OCI-M1 (cell line): ENCODE data around the gene APOBEC3H.
"Not testable (repeated sequence)": the region's sequence is repeated elsewhere in the genome, so short reads cannot be mapped to it uniquely, and the experiment has no call there.

ENCODE experiments used
- DNase-seq: peaks from one replicate; lab custom pipeline; 2025; lab: John Stamatoyannopoulos, UW

The APOBEC3H gene

DNA sequence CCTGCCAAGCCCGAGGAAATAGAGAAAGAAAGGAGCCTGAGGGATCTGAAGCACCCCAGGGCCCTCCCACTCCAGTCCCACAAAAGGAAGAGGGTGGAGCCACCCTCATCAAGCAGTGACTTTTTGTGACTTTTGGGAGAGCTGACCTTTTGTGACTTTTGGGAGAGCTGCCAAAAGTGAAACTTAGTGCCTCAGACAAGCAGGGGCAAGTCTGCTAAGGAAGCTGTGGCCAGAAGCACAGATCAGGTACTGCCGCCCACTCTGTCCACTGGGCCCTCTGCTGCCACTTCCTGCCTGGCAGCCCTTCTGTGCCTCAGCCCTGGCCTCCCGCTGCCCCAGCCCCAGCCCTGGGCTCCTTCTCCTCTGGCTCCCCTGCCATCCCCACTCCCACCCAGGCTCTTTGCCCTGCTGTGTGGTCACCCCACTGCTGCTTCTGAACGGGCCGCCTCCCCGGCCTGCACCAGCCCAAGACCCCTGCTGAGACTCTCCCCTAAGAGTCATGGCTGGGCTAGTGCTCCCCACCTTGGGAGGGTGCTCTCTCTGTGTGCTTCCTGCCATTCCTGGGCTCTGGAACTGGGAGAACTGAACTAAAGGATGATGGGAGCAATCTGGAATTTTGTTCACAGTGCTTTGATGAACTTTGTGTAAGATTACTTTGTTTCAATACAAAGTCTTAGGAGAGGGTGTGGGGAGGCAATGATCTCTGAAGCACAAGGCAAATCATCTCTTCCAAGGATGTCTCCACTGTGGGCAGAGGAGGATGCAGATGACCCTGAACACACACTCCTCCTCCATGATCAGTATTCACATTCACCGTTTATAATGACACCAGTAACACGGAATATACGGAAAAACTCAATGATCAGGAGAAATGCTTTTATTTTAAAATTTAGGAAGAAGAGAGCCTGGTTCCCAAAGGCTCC, at the start of gene APOBEC3H:
Gene APOBEC3H, plus strand, starts transcription at position 147 of the 923 bp plus-strand sequence. CDS start 3,035 bp downstream, outside the sequence.
- DNase-seq: peak; percentile 59

DNA sequence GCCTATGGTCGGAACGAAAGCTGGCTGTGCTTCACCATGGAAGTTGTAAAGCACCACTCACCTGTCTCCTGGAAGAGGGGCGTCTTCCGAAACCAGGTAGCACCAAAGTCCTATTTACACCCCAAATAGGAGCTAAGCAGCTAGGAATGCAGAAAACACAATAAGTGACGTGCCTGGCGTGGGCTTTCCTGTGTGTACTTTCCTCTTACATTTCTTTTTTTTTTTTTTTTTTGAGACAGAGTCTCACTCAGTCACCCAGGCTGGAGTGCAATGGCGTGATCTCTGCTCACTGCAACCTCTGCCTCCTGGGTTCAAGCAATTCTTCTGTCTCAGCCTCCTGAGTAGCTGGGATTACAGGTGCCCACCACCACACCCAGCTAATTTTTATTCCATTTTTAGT, 47.6 kb upstream of the APOBEC3H start:
- not testable (repeated sequence) for DNase-seq

DNA sequence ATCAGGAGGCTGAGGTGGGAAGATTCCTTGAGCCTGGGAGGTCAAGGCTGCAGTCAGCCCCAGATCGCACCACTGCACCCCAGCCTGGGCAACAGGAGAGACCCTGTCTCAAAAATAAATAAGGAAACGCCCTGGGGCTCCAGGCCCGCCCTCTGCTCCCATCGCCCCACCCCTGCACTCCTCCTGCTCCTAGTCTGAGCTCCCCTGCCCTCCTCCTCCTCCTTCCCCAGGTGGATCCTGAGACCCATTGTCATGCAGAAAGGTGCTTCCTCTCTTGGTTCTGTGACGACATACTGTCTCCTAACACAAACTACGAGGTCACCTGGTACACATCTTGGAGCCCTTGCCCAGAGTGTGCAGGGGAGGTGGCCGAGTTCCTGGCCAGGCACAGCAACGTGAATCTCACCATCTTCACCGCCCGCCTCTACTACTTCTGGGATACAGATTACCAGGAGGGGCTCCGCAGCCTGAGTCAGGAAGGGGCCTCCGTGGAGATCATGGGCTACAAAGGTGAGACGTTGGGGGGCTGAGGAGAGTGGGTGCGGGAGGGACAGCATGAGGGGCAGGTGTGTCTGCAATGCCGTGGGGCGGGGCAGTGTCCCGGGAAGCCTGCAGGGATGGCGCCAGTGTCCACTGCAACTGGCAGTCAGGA, 45.1 kb upstream of the APOBEC3H start:
- DNase-seq: not testable (repeated sequence)

DNA sequence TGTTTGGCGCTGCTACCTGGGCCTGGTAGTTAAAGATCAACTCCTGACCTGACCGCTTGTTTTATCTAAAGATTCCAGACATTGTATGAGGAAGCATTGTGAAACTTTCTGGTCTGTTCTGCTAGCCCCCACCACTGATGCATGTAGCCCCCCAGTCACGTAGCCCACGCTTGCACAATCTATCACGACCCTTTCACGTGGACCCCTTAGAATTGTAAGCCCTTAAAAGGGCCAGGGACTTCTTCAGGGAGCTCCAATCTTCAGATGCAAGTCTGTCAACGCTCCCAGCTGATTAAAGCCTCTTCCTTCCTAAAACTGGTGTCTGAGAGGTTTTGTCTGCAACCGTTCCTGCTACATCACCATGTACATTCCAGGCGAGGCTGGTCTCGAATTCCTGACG, 41.4 kb upstream of the APOBEC3H start:
- DNase-seq: peak; percentile 15

DNA sequence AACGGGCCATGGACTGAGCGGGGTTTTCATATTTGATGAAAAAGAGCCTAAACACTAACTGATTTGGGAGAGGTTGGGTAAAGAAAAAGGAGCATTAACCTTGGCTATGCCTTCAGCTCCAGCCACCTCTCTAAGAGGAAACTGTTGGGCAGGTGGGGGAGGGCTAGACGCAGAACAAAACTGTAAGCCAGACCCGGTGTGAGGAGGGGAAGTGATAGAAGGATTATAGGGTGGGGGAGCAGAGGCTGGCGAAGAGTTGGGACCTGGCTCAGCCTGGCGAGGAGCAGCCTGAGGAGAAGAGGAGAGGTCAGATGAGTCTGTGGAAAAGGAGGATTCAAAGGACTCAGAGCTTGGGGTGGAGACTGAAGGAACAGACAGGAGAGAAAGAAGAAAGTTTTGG, 35.8 kb upstream of the APOBEC3H start:
- DNase-seq: not testable (repeated sequence)

DNA sequence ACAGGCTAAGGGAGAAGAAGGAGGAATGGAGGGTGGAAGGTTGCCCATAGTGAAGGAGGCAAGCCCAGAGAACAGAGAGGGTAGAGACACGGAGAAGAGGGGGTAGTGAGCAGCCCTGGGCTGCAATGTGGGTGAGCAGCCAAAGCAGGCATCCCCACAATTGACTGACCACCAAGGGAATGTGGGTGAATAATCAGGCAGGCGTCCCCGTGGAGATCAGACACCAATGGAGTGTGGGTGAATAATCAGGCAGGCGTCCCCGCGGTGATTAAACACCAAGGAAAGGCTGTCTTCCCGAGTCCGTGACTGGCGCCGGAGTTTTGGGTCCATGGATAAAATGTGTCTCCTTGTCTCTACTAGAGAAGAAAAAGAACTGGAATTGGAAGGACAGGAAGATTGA, 35.1 kb upstream of the APOBEC3H start:
- not testable (repeated sequence) for DNase-seq

DNA sequence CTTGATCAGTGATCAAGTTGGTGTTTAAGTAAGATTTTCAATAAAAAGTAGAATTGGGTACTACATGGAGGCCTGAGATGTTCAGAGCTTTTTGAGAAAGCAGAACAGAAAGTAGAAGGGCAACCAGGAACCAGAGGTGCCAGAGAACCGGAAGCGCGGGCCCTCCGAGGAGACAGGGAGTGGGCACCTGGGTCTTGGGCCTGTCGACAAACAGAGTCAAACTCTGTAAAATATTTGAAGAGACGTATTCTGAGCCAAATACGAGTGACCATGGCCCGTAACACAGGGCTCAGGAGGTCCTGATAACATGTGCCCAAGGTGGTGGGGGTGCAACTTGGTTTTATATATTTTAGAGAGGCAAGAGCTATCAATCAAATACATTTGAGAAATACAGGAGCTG, 33.1 kb upstream of the APOBEC3H start:
- not testable (repeated sequence) for DNase-seq

DNA sequence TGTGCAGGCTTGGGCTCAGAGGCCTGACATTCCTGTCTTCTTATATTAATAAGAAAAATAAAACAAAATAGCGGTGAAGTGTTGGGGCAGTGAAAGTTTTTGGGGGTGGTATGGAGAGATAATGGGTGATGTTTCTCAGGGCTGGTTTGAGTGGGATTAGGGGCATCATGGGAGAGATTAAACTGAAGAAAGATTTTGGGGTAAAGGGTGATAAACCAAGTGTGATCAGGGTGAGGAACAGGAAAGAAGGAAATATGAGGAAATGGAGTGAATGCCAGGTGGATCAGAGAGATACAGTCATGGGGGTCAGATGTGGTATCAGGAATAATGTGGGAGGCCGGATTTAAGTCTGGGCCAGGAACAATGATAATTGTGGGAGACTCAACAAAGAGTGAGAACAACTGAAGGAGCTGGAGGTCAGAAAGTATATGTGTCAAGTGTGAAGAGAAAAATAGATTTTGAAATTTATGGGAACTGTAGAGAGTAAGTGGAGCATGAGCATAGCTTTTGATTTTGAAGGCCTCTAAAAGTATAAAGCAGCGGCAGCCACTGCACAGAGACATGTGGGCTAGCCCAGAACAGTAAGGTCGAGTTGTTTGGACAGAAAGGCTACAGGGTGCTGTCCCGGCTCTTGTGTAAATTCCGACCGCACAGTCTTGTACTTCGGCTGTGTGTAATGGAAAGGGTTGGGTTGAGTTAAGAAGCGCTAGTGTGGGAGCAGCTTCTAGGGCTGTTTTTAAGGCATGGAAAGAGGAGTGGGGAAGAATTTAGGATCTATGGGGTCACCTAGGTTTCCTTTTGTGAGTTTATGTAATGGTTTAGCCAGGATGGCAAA, 30.4 kb upstream of the APOBEC3H start:
- not testable (repeated sequence) for DNase-seq

DNA sequence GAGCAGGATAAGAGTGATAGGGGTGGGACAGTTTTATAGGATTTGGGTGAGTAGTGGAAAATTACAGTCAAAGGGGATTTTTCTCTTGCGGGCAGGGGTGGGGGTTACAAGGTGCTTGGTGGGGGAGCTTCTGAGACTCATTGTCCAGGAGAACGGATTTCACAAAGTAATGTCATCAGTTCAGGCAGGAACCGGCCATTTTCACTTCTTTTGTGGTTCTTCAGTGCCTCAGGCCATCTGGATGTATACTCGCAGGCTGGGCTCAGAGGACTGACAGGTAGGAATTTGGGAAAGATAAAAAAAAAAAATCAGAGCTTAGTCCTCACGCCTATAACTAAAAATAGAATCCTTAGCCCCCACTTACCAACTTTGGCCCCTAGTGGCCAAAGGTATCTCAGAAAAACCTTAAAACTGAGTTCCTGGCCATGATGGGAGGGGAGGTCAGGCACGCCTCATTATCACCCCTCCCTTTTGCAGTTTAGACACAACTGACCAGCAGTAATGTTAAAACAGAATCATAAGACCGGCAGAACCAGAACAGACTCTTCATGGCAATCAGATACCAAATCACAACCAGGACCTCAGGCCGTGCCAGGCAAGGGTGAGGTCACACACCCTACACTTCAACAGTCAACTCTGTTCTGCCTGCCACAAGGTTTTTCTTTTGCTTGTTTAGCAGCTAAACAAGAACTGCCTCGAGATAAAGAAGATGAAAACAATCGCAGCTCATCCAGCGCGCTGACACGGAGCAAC, 28.8 kb upstream of the APOBEC3H start:
- no peak for DNase-seq

DNA sequence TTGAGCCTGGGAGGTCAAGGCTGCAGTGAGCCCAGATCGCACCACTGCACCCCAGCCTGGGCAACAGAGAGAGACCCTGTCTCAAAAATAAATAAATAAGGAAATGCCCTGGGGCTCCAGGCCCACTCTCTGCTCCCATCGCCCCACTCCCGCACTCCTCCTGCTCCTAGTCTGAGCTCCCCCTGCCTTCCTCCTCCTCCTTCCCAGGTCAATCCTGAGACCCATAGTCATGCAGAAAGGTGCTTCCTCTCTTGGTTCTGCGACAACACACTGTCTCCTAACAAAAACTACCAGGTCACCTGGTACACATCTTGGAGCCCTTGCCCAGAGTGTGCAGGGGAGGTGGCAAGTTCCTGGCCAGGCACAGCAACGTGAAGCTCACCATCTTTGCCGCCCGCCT, 26.9 kb upstream of the APOBEC3H start:
- no peak for DNase-seq

DNA sequence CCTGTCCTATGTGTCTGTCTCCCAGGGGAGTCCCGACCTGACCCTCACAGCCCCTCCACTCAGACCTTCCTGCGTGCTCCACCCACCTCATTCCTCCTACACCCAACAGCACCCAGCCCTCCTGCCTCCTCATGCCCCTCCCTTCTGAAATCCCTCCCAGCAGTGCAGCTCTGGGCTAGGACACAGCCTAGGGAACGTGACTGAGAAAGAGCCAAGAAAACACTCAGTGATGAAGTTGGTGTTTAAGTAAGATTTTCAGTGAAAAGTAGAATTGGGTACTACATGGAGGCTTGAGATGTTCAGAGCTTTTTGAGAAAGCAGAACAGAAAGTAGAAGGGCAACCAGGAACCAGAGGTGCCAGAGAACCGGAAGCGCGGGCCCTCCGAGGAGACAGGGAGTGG, 24.5 kb upstream of the APOBEC3H start:
- DNase-seq: not testable (repeated sequence)

DNA sequence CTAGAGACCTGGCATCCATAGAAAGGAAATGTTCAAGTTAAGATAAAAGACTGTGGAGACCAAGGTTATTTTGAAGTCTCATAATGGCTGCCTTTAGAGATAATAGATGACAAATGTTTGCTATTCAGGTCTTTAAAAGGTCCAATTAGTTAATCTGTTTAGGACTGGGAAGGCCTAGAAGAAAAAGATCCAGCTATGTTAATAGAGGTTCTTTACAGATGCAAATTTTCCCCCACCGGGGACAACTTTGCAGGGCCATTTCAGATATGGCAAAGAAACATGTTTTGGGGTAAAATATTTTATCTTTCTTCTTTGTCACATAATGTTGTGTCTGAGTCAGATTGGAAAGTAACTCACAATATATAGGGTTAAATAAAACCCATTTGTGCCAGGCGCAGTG, 23.1 kb upstream of the APOBEC3H start:
- DNase-seq: no peak

DNA sequence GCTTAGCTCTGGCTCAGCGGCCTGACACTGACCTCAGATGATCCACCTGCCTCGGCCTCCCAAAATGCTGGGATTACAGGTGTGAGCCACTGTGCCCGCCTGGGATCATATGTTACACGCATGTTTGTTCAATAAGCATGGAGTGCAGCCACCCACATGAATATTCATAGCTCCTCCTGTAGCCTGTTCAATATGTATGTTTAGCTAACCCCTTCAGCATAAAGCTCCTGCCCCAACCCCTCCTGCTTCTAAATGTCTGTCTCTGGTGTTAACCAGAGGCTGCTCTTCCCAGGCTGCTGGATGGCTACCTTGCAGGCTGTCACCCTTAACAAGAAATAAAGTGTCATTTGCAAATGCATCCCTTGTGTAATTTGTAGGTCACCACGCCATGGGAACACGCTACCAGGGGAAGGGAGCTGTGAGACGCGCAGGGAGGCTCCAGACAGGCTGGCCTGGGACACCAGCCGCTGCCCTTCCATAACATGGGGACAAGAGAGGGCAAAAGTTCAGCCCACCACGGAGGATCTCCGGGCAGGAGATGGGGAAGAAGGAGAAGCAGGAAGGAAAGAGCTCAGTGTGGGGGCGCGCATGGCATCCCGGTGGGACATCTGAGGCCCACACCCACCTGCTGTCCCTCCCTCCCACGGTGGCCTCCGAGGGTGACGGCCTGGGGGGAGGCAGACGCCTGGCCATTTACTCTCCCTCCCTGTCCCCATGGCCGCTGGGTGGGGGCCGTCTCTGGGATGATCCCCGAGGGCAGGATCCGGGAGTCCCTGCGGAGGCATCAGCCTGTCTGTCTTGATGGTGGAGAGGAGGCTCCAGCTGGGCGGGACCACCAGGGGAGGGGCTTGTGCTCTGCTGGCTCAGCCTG, 20.7 kb upstream of the APOBEC3H start:
- DNase-seq: not testable (repeated sequence)

DNA sequence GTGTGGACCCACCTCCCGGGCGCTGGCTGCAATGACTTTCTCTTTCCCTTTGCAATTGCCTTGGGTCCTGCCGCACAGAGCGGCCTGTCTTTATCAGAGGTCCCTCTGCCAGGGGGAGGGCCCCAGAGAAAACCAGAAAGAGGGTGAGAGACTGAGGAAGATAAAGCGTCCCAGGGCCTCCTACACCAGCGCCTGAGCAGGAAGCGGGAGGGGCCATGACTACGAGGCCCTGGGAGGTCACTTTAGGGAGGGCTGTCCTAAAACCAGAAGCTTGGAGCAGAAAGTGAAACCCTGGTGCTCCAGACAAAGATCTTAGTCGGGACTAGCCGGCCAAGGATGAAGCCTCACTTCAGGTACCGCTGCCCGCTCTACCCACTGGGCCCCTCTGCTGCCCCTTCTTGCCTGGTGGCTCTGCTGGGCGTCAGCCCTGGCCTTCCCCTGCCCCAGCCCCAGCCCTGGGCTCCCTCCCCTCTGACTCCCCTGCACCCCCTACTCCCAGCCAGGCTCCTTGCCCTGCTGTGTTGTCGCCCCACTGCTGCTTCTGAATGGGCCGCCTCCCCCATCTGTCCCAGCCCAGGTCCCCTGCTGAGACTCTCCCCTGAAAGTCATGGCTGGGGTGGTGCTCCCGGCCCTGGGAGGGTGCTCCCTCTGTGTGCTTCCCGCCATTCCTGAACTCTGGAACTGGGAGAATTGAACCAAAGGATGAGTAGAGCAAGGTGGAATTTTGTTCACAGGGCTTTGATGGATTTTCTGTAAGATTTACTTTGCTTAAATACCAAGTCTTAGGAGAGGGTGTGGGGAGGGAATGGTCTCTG, 19.8 kb upstream of the APOBEC3H start, which contains the start of gene APOBEC3G:
Gene APOBEC3G, plus strand, starts transcription at position 250 of the 815 bp plus-strand sequence. Its CDS starts 87 bp downstream, at position 337.
- DNase-seq: peak; percentile 94

DNA sequence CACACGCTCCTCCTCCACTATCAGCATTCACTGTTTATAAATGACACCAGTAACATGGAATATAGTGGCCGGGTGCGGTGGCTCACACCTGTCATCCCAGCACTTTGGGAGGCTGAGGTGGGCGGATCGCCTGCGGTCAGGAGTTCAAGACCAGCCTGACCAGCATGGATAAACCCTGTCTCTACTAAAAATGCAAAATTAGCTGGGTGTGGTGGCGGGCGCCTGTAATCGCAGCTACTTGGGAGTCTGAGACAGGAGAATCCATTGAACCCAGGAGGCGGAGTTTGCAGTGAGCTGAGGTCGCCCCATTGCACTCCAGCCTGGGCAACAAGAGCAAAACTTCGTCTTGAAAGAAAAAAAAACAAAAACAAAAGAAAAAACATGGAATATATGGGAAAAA, 19.1 kb upstream of the APOBEC3H start:
- DNase-seq: not testable (repeated sequence)

DNA sequence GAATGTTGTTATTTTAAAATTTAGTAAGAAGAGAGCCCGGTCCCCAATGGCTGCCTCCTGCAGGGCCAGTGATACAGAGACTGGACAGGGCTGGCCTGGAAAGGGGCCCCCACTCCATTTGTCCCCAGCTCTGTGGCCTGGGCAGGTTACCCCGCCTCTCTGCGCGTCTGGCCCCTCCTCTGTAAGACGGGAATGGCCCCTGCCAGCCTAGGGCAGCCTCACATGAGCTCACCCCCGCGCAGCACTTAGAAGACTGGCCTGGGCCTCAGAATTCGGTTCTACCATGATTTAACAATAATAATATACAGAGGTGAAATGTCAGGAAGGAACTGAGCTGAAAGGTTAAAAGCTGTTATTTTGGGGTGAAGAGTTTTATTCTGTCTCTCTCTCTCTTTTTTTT, 18.7 kb upstream of the APOBEC3H start:
- DNase-seq: no peak

DNA sequence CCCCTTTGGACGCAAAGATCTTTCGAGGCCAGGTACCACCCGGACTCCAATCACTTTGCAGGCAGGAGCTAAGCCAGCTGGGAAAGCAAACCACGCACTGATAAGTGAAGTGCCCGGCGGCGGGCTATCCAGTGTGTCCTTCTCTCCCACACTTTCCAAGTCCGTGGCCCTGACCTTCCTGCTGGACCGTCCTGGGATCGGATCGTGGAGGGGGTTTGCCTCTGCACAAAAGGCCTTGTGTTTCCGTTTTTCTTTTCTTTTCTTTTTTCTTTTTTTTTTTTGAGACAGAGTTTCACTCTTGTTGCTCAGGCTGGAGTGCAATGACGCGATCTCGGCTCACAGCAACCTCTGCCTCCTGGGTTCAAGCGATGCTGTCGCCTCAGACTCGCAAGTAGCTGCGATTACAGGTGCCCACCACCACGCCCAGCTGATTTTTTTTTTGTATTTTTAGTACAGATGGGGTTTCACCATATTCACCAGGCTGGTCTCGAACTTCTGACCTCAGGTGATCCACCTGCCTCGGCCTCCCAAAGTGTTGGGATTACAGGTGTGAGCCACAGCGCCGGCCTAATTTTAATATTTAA, 17.9 kb upstream of the APOBEC3H start:
- not testable (repeated sequence) for DNase-seq

DNA sequence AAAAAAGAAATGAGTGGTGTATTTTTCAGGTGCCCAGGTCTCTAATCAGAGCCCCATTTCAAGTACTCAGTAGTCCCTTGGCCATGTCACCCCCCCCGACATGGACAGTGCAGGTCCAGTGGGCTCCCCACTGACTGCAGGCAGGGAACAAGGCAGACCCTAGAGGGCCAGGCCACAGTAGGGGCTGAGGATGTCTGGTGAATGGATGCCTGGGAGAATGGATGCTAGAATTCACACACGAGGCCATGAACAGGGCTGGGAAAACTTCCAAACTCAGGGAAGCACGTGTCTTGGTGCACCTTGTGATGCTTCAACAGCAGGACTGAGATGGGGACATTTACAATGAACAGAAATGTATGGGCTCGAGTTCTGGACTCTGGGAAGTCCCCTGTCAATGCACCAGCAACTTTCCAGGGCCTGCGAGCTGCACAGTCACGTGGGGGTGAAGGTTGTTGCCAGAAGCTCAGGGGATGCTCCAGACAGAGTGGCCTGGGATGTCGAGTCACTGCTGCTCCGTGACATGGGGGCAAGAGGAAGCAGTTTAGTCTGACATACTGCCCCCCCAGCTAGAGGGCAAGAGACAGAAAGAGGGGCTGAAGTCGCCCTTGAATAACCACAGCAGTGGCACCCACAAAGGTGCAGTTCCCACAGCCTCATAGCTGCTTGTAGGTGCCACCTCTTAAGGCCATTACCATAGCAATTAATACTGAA, 16.8 kb upstream of the APOBEC3H start:
- DNase-seq: no peak
